ENCODE results near the gene ANKRD33B. TPM values are rescaled to one million over a fixed set of nuclear protein-coding genes. Genes with fewer than 3 reads are reported as not detected.

The ANKRD33B gene
- total RNA-seq, 1 experiment from 2014 or later: 6.9 TPM

DNA sequence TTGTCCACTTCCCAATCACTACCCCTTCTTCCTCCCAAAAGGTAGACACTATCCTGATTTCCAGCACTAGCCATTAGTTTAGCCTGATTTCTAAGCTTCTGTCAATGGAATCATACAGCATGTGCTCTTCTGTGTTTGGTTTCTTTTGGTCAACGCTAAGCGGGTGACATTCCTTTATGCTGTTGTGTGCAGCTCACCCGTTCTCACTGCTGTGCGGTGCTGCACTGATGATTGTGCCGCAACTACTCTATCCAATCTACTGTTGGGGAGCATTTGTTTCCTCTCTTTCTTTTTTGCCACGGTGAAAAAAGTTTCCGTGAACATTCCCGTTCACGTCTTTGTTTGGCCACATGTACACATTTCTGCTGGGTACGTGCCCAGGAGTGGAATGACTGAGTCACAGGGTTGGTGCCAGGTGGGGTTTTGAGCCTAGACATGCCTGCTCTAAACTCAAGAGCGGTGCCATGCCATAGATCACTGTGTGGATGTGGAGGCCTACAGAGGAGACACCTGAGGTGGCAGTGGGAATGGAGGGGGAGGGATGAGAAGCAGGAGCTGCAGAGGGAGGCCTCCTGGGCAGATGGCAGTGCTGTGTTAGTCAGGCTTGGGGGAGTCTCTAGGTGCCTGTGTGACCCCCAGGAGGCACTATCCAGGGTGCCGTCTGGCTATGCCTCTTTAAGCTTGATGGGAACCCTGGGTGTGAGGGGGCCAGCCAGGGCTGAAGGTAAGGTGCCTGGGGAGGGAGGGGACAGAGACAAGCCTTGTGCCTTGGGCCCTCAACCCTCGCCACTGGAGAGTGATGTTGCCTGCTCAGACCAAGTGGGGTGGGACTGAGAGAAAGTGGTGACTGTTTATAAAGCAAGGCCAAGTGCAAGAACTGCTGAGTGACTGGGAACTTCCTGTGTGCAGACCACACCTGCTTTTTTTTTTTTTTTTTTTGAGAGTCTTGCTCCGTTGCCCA lies 11.4 kb upstream of the ANKRD33B start:
- Histone ChIP-seq H2BK12ac (ENCODE audit: insufficient read length, low read depth, low read length) (peak overlapping the region; percentile 69), H3K18ac (ENCODE audit: insufficient read length, low read depth, low read length) (peak overlapping the region; percentile 54), H3K4ac (ENCODE audit: low read depth, low read length) (0 out of 2 replicates have a peak overlapping the region, but pooled peaks have one; percentile 5), H2BK15ac (ENCODE audit: low read depth, low read length) (no peak overlapping the region), H3K79me2 (ENCODE audit: insufficient read depth, low read length) (no peaks in the 10 kb centered on the region), H3K23me2 (ENCODE audit: insufficient read length, low read depth, low read length, poor library complexity, severe bottlenecking) (no peaks in the 10 kb centered on the region), H3K4me2 (ENCODE audit: insufficient read depth, insufficient read length, low read length) (no peak overlapping the region), H2AK5ac (ENCODE audit: insufficient read length, low read length) (peak overlapping the region; percentile 26), H3K79me1 (ENCODE audit: insufficient read depth, low read depth, low read length, poor library complexity, severe bottlenecking) (no peaks in the 10 kb centered on the region), H2BK5ac (ENCODE audit: insufficient read length, low read length) (no peak overlapping the region), H4K8ac (replicated peaks; ENCODE audit: insufficient read length, low read depth, low read length) (no peak overlapping the region), H3K27me3 (ENCODE audit: insufficient read depth, low read length) (no peaks in the 10 kb centered on the region), H3K9me3 (ENCODE audit: control insufficient read depth, low read depth, low read length) (no peaks in the 10 kb centered on the region), H3T11ph (ENCODE audit: low read length) (no peak overlapping the region), H4K20me1 (ENCODE audit: control insufficient read depth, insufficient read depth, insufficient read length) (peaks cover 4% of the 10 kb centered on the region), H3K9ac (ENCODE audit: extremely low read depth, insufficient read length, low read length) (no peak overlapping the region), H3K23ac (ENCODE audit: insufficient read length, low read depth, low read length) (no peak overlapping the region), H3K27ac (ENCODE audit: insufficient read length, low read depth, low read length) (peak overlapping the region; percentile 59), H2AFZ (ENCODE audit: low read length) (no peak overlapping the region), H4K91ac (ENCODE audit: insufficient read length, low read depth, low read length) (peak overlapping the region; percentile 30), H3K56ac (ENCODE audit: insufficient read length, low read depth, low read length) (no peak overlapping the region), H2BK20ac (ENCODE audit: low read depth, low read length, poor library complexity, severe bottlenecking) (no peak overlapping the region), H3K4me1 (ENCODE audit: insufficient read depth, low read length) (peaks cover 13% of the 10 kb centered on the region; the same call in 1 of the 2 replicates), H4K5ac (ENCODE audit: insufficient read length, low read depth, low read length) (peak overlapping the region; percentile 3), H2BK120ac (ENCODE audit: low read depth, low read length, poor library complexity, severe bottlenecking) (no peak overlapping the region), H3K14ac (ENCODE audit: insufficient read depth, low read length) (peak overlapping the region; percentile 43; the same call in 1 of the 2 replicates)
- Mint-ChIP-seq H3K4me3 (no peak overlapping the region), H3K36me3 (ENCODE audit: insufficient read depth in 1 of 3, low read depth in 3 of 3) (no peaks in the 10 kb centered on the region; a peak in 1 of 7 replicates), H3K4me1 (peaks cover 44 to 54% of the 10 kb centered on the region in 2 experiments), H3K9me3 (peaks cover 5 to 11% of the 10 kb centered on the region in 2 experiments; a peak in 4 of 5 replicates), H3K27me3 (ENCODE audit: low read depth) (peaks cover 21% of the 10 kb centered on the region), H3K27ac (peak overlapping the region; percentile 62 to 98 (median 90); a peak in 6 of 7 replicates)
- TF ChIP-seq, protein P1, sequence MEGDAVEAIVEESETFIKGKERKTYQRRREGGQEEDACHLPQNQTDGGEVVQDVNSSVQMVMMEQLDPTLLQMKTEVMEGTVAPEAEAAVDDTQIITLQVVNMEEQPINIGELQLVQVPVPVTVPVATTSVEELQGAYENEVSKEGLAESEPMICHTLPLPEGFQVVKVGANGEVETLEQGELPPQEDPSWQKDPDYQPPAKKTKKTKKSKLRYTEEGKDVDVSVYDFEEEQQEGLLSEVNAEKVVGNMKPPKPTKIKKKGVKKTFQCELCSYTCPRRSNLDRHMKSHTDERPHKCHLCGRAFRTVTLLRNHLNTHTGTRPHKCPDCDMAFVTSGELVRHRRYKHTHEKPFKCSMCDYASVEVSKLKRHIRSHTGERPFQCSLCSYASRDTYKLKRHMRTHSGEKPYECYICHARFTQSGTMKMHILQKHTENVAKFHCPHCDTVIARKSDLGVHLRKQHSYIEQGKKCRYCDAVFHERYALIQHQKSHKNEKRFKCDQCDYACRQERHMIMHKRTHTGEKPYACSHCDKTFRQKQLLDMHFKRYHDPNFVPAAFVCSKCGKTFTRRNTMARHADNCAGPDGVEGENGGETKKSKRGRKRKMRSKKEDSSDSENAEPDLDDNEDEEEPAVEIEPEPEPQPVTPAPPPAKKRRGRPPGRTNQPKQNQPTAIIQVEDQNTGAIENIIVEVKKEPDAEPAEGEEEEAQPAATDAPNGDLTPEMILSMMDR (conservative IDR thresholded peaks at IDR 0.05): no peak
- no CpG with 5 or more reads among the region's 14 CpGs for WGBS (ENCODE audit: extremely low coverage, insufficient read length, low lambda C conversion rate)
- DNase-seq: no peak
